Left ventricle myocardium inferior (tissue), 1 donor: ENCODE results near the gene TOLLIP. TPM values are rescaled to one million over a fixed set of nuclear protein-coding genes. Genes with fewer than 3 reads are reported as not detected.

ENCODE experiments used
- DNase-seq: peaks from one replicate; pipeline ENCODE4 v3.0.0-alpha.2; 2020
- H3K27ac ChIP-seq: fragments of 200-600 bp; replicated peaks from 2 replicates; pipeline ENCODE4 v1.8.0; 2021
- H3K27me3 ChIP-seq: fragments of 200-600 bp; 2 replicates; pipeline ENCODE4 v1.8.0; 2021; ENCODE audit warnings: low read depth
- H3K36me3 ChIP-seq: fragments of 200-600 bp; 2 replicates; pipeline ENCODE4 v1.8.0; 2021
- H3K4me1 ChIP-seq: fragments of 200-600 bp; 2 replicates; pipeline ENCODE4 v1.8.0; 2021
- H3K4me3 ChIP-seq: fragments of 200-600 bp; 2 replicates; pipeline ENCODE4 v1.8.0; 2021; ENCODE audit warnings: mild to moderate bottlenecking, moderate library complexity
- H3K9me3 ChIP-seq: fragments of 200-600 bp; replicated peaks from 2 replicates; pipeline ENCODE4 v1.8.0; 2021
- CTCF ChIP-seq: fragments of 200-600 bp; IDR thresholded peaks from 2 replicates; pipeline ENCODE4 v1.8.0; 2021; ENCODE audit warnings: antibody characterized with exemption, mild to moderate bottlenecking, borderline replicate concordance
- intact Hi-C: fragments of 100-400 bp; cut with micrococcal nuclease; formaldehyde crosslinking; loops from one replicate; pipeline ENCODE4 v1.11.0; 2022
- total RNA-seq: library from RNA; stranded (reverse); fragmentation: NEBNext Ultra II Directional; extraction: Animal tissue kit (Norgen Biotek cat#: 25700); gene quantifications from one replicate; pipeline ENCODE4 v1.2.1, GENCODE V29; 2021
- donor health status: DM: no; HTN: yes; CAD: no; lungs with severe emphysema.

TOLLIP gene
- total RNA-seq, 1 donor from 2014 or later: 51.9 TPM

GRCh38 chr11:1279674-1280055 is 29.8 kb downstream of the TOLLIP start:
- Histone ChIP-seq H3K9me3 (no peaks in the 10 kb centered on the region), H3K4me3 (no peak overlapping the region), H3K4me1 (peaks cover 32% of the 10 kb centered on the region), H3K27ac (no peak overlapping the region), H3K36me3 (peaks cover 79% of the 10 kb centered on the region), H3K27me3 (no peaks in the 10 kb centered on the region)
- no peak for TF ChIP-seq CTCF
- no peak for DNase-seq
- intact Hi-C loops: no loop called here

DNA sequence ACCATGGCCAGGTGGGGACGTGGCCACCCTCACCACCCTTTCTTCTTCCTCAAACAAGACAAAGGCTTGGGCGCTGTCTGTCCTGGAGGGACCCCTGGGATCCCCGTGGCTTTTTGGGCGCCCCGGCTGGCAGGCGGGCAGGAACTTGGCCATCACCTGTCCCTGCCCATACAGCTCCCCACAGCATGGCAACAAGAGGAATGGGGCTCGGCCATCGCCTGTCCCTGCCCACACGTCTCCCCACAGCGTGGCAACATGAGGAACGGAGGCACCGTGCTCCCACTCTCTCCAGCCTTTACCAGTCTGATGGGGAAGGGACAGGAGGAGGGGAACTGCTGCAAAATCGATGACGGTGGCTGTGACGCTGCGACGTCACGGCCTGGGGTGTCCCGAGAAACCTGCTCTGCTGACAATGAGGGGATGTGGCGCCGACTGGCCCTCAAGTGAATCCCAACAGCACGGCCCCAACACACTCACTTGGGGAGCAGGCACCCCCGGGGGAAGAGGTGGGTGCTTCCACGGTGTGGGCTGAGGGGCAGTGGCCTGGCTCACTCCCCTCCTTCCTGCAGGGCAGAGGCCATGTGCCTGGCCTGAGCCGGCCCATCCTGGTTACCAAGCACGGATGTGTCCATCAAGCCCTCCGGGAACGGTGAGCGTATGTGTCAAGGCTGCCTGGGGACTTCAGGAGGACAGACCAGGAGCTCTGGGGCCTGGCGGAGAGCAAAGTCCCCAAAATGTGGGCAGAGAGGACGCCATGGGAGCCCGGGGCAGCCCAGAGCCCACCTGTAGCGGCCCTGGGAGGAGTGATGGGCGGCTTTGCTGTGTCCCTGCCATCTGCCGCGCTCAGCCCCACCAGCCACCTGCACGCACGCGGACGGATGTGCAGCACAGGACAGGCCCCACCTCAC is 30.4 kb downstream of the TOLLIP start:
- intact Hi-C loops: no loop called here
- Histone ChIP-seq H3K27me3 (no peaks in the 10 kb centered on the region), H3K9me3 (no peaks in the 10 kb centered on the region), H3K4me1 (peaks cover 32% of the 10 kb centered on the region), H3K27ac (no peak overlapping the region), H3K4me3 (no peak overlapping the region), H3K36me3 (peaks cover 75% of the 10 kb centered on the region)
- no peak for TF ChIP-seq CTCF
- no peak for DNase-seq

DNA sequence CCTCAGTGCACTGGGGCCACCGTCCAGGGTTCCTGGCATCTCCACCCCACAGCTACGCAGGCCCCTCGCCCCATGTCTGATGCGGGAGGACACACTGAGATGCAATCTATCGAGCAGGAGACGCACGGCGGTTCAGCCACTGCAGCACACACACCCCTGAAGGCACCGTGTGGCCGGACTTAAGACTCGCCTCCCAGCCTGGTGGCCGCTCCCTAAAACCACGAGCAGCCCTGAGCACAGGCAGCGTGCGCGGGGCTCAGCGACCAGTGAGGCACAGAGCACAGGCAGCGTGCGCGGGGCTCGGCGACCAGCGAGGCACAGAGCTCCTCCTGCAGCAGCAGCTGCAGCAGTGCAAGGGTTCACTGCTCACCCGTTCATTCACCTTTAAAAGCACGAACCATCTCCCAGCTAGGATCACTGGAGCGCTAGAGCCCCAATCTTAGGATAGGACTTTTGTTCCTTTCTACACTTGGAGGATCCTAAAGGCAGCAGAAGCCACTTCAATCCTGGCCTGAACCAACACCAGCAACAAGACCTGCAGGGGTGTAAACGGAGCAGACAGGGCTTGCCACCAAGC is 31.4 kb downstream of the TOLLIP start:
- H3K4me1 ChIP-seq: peaks cover 32% of the 10 kb centered on the region

GRCh38 chr11:1276866-1277615 is 32.4 kb downstream of the TOLLIP start:
- no peak for DNase-seq
- Histone ChIP-seq H3K4me1 (peaks cover 28% of the 10 kb centered on the region), H3K27ac (peak overlapping the region; percentile 67), H3K4me3 (no peak overlapping the region), H3K9me3 (no peaks in the 10 kb centered on the region), H3K27me3 (no peaks in the 10 kb centered on the region), H3K36me3 (peaks cover 62% of the 10 kb centered on the region)
- TF ChIP-seq CTCF: no peak
- intact Hi-C loops: no loop called here

More for the DNA sequence above, 31.4 kb downstream of the TOLLIP start:
- DNase-seq: no peak
- Histone ChIP-seq H3K27ac (no peak overlapping the region), H3K4me3 (no peak overlapping the region), H3K27me3 (no peaks in the 10 kb centered on the region), H3K9me3 (no peaks in the 10 kb centered on the region), H3K36me3 (peaks cover 65% of the 10 kb centered on the region)
- TF ChIP-seq CTCF: no peak
- intact Hi-C loops: no loop called here

GRCh38 chr11:1276041-1276790 is 33.2 kb downstream of the TOLLIP start:
- Histone ChIP-seq H3K4me1 (peaks cover 21% of the 10 kb centered on the region), H3K9me3 (no peaks in the 10 kb centered on the region), H3K27ac (peak overlapping the region; percentile 67), H3K4me3 (no peak overlapping the region), H3K36me3 (peaks cover 55% of the 10 kb centered on the region), H3K27me3 (no peaks in the 10 kb centered on the region)
- intact Hi-C loops: no loop called here
- DNase-seq: peak; percentile 48
- TF ChIP-seq CTCF: no peak
